CMK (cell line): ENCODE results near the gene SYT17.

Experiments
- DNase-seq: peaks from one replicate; pipeline ENCODE4 v3.0.0-alpha.2; 2010; ENCODE audit warnings: low read depth

The SYT17 gene

DNA sequence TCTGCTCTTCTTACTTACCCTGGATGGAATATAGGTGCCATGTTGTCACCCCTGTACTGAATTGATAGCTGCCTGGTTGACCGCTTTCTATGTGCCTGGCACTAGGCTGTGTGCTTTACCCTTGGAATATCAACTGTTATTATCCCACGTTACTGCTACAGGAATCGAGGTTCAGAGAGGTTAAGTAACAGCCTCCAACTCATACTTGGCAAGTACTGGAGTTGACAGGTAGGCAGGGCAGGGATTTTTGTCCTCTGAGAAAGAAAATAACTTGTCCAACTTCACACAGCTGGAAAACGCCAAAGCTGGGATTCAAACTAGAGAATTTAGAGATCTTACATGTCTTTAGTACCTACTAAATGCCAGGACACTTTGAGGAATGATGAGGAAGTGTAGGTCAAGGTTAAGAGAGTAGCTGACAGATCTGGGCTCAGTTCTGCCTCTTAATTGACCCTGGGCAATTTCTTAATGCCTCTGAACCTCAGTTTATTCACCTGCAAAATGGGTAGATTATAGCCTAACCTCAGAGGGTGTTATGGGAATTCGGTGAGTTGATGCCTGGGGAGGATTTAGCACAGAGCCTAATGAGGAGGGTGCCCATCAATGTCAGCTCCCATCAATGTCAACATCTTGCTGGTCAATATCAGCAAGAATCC lies 28.5 kb upstream of the SYT17 start:
- DNase-seq: no peak

- DNase-seq: no peak
Measured at GRCh38 chr16:19140396-19140795, 27.6 kb upstream of the SYT17 start.

DNA sequence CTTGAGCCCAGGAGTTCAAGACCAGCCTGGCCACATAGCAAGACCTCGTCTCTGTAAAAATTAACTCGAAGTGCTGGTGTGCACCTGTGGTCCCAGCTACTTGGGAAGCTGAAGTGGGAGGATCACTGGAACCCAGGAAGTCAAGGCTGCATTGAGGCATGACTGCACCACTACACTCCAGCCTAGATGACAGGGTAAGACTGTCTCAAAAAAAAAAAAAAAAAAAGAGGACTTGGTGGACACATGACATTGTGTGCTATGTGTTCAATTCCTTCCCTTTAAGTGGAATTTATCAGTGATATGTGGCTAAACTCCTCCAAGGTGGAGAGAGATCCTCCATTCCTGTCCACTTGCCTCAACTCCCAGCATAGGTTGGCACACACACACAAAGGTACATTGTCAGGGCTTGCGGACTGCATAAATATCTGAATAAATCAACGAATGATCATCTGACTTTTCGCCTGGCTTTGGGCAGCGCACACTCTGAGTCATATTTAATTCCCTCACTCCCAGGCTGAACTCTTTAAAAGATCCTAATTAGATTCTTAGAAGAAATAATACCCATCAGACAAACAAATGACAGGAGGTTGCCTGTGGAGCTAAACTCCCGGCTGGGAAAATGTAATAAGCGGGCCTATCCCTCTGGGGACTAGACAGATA lies 25.0 kb upstream of the SYT17 start:
- DNase-seq: no peak

DNA sequence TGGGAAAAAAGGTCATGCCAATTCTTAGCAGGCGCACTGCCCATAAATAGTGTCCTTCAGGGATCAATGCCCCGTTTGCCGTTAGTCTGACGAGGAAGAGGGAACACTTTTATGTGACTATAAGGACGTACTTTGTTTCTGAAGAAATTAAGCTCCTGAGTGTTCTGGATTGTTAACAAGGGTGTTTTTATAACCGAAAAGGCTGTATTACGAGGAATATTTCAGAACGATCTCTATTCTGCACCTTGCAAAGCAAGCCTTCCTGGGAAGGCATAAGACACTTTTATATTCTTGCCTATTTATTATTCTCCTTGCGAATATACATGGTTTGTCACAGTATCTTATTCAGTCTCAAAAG lies 24.5 kb upstream of the SYT17 start:
- DNase-seq: no peak

- no peak for DNase-seq
Measured at GRCh38 chr16:19145010-19145409, 23.0 kb upstream of the SYT17 start.

DNA sequence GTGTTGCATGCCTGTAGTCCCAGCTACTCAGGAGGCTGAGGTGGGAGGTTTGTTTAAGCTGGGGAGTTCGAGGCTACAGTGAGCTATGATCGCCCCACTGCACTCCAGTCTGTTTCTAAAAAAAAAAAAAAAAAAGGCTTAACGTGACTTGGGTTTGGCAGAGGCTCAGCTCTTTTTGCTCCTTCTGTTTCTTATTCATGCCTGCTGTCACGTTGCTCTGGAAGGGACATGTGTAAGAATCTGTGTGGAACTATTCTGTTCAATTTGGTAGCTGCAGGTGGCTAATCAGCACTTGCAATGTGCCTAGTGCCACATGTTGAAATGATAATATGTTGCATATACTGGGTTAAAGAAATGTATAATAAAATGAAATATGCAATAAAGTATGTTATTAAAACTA lies 20.9 kb upstream of the SYT17 start:
- no peak for DNase-seq

DNA sequence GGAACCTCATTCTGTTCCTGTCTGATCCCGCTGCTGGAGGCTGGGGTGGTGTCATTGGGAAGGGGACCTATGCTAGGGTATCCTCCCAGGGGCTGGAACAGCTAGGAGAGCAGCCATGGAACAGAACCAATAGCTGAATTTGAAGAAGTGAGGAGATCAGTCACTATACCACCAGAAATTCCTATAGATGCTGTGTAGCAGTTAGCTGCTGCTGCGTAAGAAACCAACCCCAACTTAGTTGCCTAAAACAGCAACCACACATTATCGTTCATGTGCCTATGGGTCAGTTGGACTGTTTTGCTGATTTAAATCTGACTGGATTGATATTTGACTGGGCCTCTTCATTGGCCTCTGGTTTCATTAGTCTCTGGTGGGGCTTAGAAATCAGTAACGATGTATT lies 20.4 kb upstream of the SYT17 start:
- DNase-seq: no peak

DNA sequence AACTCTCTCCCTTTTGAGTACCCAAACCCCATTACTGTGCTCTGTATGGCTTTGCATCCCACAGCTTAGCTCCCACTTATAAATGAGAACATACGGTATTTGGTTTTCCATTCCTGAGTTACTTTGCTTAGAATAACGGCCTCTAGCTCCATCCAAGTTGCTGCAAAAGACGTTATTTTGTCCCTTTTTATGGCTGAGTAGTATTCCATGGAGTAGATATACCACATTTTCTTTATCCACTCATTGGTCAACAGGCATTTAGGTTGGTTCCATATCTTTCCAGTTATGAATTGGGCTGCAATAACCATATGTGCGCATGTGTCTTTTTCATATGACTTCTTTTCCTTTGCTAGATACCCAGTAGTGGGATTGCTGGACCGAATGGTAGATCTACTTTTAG lies 19.9 kb upstream of the SYT17 start:
- no peak for DNase-seq

- no peak for DNase-seq
Measured at GRCh38 chr16:19151310-19151709, 16.7 kb upstream of the SYT17 start.

GRCh38 chr16:19152042-19152441 lies 16.0 kb upstream of the SYT17 start:
- DNase-seq: no peak

DNA sequence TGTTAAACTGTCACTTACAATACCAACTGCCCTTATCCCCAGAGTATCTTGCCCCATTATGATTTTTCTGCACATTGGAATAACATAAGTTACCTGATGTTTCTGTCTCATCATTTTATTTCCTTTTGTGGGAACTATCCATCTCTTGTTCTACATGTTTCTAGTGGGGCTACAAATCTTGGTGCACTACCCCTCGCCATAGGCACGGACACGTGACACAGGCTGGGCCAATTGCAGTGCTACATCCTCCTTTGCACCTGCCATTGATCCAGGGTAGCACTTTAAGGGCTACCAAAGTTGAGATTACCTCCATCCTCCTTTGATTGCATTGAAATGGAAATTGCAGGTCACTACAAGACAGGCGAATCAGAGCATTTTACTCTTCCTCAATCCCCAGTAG lies 14.2 kb upstream of the SYT17 start:
- DNase-seq: peak; percentile 9

DNA sequence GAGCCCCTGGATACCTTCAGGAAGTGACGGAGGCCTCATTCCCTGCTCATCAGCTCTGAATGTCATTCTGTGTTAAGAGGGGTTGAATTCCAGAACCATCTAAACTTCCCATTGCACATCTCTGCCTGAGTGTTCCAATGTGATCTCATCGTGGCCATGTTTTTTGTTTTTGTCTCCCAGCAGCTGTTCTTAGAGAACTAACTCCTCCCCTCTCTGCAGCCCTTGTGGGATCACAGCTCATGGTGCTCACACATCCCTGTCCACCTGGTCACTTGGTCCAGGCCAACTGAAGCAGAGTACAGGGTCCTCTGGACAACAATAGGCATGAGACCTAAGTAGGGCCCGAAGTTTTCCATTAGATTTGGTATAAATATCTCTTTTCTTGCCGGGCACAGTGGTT lies 6.0 kb upstream of the SYT17 start:
- no peak for DNase-seq

- no peak for DNase-seq
Measured at GRCh38 chr16:19163215-19163614, 4.8 kb upstream of the SYT17 start.

GRCh38 chr16:19164285-19164684 lies 3.8 kb upstream of the SYT17 start:
- no peak for DNase-seq

DNA sequence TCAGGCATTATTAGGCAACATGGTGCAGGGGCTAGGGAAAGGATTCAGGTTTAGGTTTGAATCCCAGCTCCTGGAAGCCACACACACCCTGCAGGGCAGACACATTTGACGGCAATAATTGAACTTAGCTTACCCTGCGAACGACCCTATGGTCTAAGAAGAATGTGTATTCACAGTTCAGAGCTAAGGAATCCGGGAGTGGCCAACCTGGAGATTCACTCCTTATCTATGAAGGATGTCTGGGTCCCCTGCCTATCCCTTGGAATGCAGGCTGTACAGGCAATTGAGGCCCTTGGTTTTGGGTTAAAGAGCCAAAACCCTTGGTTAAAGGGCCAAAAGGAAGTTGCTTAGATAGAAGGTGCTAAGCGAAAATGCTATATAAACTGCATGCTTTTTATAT lies 2.9 kb upstream of the SYT17 start:
- DNase-seq: no peak

DNA sequence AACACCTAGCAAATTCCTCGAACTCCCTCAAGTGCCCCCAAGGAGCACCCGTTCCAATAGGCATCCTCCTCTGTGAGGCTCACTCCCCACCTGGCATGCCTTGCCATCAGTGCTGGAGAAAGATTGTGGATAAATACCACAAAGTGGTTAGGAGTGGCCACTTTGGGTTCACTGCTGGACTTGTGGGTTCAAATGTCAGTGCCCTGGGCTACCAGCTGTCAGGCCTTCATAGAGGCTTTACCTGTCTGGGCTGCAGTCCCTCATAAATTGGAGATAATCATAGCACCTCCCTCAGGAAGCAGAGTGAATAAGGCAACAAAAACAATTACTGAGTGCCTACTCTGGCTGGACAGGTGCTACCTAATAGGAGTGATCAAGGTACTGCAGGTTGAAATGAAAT lies 1.5 kb upstream of the SYT17 start:
- no peak for DNase-seq

DNA sequence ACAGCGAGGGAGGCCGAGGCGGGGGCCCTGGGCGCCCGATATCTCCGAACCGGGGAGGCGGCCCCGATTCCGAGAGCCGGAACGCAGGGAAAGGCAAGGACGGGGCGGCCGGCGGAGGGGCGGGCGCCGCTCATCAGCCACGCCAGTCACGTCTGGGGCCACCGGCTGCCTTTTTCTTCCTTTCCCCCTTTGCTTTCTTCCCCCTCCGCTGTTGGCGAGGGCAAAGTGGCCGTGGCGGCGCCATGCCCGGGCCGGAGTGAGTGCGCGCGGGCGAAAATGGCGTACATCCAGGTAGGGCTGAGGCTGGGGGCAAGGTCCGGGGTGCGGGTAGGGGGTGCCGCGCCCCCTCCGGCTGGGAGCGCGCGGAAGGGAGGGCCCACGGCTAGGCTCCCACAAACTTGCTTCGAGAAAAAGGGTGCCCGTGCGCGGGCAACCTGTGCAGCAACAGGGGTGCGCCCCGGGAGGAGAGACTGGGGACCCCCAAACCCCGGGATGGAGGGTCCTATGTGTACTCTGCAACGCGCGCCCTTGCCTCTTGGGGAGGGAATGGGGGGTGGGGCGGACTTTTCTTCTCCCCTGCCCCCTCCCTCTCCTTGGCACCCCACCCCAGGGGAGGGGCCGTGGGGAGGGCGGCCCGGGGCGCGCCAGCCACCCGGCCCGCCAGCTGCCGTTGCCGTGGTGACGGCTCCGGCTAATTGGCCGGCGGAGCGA lies 486 bp downstream of the SYT17 start:
- DNase-seq: no peak

- DNase-seq: no peak
Measured at GRCh38 chr16:19169082-19169639, 1.1 kb downstream of the SYT17 start.

- no peak for DNase-seq
Measured at GRCh38 chr16:19170043-19170655, 2.1 kb downstream of the SYT17 start.

DNA sequence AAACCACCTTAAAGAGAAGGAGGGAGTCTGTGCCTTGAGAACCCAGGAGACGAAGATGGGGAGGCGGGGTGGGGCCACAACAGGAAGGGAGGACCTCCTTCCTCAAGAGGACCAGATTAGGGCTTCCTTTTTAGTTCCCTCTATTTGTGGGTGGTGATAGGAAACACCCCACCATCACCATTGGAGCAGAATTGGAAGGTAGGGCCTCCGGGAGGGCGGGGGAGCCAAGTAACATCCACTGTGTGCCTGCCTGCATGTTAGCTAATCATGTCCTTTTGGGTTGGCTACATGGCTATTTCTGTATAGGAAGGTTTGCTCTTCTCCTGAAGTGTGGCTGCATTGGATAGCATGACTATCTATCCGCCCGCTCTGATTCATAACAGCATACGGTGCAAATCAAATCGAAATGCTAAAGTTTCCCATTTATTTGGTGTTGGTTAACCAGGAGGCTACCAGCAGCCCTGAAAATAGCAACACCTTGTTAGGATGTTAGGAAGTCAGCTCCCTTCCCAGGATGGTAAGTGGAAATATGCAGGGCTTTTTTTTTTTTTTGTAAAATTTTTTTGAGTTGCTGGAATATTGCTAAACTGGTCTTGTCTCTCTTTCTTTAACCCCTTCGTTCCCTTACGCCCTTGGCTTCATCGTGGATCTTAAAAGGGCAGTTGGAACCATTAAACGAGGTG lies 4.2 kb downstream of the SYT17 start:
- no peak for DNase-seq

DNA sequence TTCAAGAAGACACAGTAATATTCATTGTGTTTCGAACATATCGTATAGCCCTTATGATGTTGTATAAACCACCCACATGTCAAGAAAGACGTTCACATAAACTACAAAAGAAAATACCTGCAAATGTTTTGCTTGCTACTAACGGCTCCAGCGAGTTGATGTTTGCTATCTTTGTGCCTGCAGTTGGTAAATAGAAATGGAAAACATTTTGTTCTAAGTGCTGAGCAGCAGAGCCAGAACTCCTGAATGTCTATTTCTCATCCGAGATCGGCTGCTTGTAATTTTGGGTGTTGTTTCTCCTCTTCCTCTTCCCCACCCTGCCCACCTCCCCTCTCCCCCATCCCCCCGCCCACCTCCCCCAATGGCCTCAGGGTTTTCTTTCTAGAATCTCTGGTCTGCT lies 5.0 kb downstream of the SYT17 start:
- DNase-seq: no peak

GRCh38 chr16:19173649-19174383 lies 5.8 kb downstream of the SYT17 start:
- DNase-seq: no peak
